Pancreas (tissue), 10 donors: ENCODE results near the gene SYNDIG1. TPM values are rescaled to one million over a fixed set of nuclear protein-coding genes. Genes with fewer than 3 reads are reported as not detected.

Source experiments
- ATAC-seq, 4 donors: fragments of 200-7000 bp; cut with Tn5 transposase; one replicate each; pipeline versions ENCODE4 v1.8.0 to v1.9.1; 2020; ENCODE audit warnings: mild to moderate bottlenecking in 4 of 4, moderate library complexity in 4 of 4
- DNase-seq, 6 donors: peaks; one replicate each; pipeline ENCODE4 v3.0.0-alpha.2; 2020
- FAIRE-seq: peaks from 2 replicates; lab custom pipeline; 2012; peaks lifted over from hg19 to GRCh38; lab: Jason Lieb, UNC
- H3K27ac ChIP-seq, 4 donors: fragments of 200-600 bp; sonication (generic); 1 replicate in 3 of 4; 2 replicates in 1 of 4; pipeline versions ENCODE4 v1.5.0 to v1.8.0; 2020
- H3K27me3 ChIP-seq, 4 donors: fragments of 200-600 bp; one replicate each; pipeline ENCODE4 v1.8.0; 2021
- H3K36me3 ChIP-seq, 3 donors: fragments of 200-600 bp; sonication (generic) in 1 of 3; one replicate each; pipeline versions ENCODE4 v1.5.0 to v1.8.0; 2020 to 2021
- H3K4me1 ChIP-seq, 3 donors: fragments of 200-600 bp; one replicate each; pipeline ENCODE4 v1.8.0; 2021
- H3K4me3 ChIP-seq, 4 donors: fragments of 200-600 bp; sonication (generic) in 2 of 4; one replicate each; pipeline versions ENCODE4 v1.5.0 to v1.8.0; 2020 to 2021
- H3K9me3 ChIP-seq, 4 donors: fragments of 200-600 bp; one replicate each; pipeline ENCODE4 v1.8.0; 2021
- WGBS, 2 donors: extraction: QIAGEN DNeasy Blood & Tissue Kit; methylation state at CpG; one replicate each; pipeline ENCODE4 v1.1.7; 2013; 5-methylcytosine and 5-hydroxymethylcytosine counted together
- intact Hi-C, 3 donors: fragments of 100-400 bp; cut with DNase I; formaldehyde crosslinking; loops; one replicate each; pipeline versions ENCODE4 v1.11.1 to v1.14.2; 2022
- polyA plus RNA-seq, 2 donors: library from polyadenylated mRNA; stranded (reverse); fragments of 200-250 nt; gene quantifications; one replicate each; pipeline ENCODE4 v1.2.3, GENCODE V29; 2013
- total RNA-seq, 6 donors: library from RNA; stranded (reverse); fragmentation: NEBNext Ultra II Directional in 4 of 6; extraction: Animal tissue kit (Norgen Biotek cat#: 25700) in 4 of 6; gene quantifications; one replicate each; pipeline versions ENCODE4 v1.2.1 to v1.2.4, GENCODE V29; 2021 to 2023
- TF ChIP-seq, protein P1 (sequence below), 4 donors: fragments of 200-600 bp; sonication (generic) in 3 of 4; IDR thresholded peaks; one replicate each; pipeline versions ENCODE4 v1.5.0 to v1.8.0; 2021; ENCODE audit warnings: antibody characterized with exemption in 4 of 4
- donor health status: healthy with polysubstance abuse.
- donor health status: DM: no; HTN: no; CAD: no; lungs with moderate emphysema.
- donor health status: DM: no; HTN: no; CAD: no.
- donor health status: control.
- donor health status: control.
- donor health status: Bipolar disorder and iron deficiency.
- donor health status: DM: yes; HTN: yes; CAD: no.
- donor health status: DM: no; HTN: no; CAD: no.
- donor health status: DM: no; HTN: no; CAD: no.
- donor health status: DM: yes; HTN: yes; CAD: no.

SYNDIG1 gene
- total and polyA plus RNA-seq, 8 donors = 0.04 to 0.46 (median 0.23) TPM; not detected in 1

DNA sequence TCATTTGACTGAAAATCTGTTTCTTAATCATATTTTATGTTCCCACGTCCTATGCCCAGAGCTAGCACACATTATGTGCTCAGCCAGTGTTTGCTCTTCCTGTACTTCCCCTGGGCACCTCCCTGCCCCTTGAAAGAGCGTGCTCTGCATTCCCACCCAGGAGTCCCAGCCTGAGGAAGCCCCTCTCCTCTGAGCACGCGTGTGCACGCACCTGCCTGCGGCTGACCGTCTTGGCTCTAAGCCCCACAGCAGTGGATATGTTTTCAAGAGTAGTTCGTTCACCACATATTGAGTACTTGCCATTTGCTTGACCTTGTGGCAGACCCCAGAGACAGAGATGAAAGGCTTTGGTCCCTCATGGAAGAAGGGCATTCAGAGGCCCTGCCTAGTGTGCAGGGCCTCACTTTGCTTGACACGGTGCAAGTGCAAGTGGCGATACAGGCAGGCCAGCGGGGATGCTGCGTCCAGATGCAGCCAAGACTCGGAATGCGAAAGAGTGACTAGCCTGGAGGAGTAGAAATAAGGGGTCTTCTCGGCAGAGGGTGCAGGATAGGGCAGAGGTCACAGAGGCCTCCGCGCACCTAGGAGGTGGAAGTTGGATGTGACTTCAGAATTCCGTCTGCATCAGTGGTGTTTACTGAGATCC, 14.1 kb downstream of the SYNDIG1 start:
- no peaks in the 10 kb centered on the region for H3K9me3 ChIP-seq
- H3K4me1 ChIP-seq = no peaks in the 10 kb centered on the region
- H3K4me3 ChIP-seq = no peak overlapping the region
- FAIRE-seq = no peak
- H3K36me3 ChIP-seq = no peaks in the 10 kb centered on the region
- no peak for ATAC-seq
- intact Hi-C loops = no loop called here
- WGBS, 2 donors = 71 to 80% methylated on average over 18 of the region's 18 CpGs
- TF ChIP-seq, protein P1, sequence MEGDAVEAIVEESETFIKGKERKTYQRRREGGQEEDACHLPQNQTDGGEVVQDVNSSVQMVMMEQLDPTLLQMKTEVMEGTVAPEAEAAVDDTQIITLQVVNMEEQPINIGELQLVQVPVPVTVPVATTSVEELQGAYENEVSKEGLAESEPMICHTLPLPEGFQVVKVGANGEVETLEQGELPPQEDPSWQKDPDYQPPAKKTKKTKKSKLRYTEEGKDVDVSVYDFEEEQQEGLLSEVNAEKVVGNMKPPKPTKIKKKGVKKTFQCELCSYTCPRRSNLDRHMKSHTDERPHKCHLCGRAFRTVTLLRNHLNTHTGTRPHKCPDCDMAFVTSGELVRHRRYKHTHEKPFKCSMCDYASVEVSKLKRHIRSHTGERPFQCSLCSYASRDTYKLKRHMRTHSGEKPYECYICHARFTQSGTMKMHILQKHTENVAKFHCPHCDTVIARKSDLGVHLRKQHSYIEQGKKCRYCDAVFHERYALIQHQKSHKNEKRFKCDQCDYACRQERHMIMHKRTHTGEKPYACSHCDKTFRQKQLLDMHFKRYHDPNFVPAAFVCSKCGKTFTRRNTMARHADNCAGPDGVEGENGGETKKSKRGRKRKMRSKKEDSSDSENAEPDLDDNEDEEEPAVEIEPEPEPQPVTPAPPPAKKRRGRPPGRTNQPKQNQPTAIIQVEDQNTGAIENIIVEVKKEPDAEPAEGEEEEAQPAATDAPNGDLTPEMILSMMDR (IDR thresholded peaks at IDR 0.05) = no peak
- no peaks in the 10 kb centered on the region for H3K27me3 ChIP-seq
- DNase-seq = no peak
- H3K27ac ChIP-seq = no peak overlapping the region

DNA sequence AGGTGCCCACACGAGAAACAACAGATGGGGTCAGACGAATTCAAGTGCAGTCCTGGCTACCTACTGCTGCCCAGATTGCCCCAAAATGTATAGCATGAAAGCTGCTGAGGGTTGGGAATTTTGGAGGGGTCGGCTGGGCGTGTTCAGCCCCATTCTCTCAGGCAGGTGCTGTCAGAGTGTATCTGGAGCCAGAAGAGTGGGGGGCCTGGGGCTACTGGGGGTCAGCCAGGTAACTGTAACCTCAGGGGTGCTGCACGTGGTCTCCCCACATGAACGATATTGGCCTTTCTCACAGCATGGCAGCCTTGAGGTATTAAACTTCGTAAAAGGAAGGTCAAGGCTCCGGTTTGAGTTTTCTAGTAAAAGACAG, 14.6 kb downstream of the SYNDIG1 start:
- no peaks in the 10 kb centered on the region for H3K36me3 ChIP-seq
- H3K27ac ChIP-seq = no peak overlapping the region
- FAIRE-seq (no peak), ATAC-seq (no peak), DNase-seq (no peak)
- H3K4me3 ChIP-seq = no peak overlapping the region
- intact Hi-C loops = no loop called here
- WGBS, 2 donors = 50 to 53% methylated on average over 8 of the region's 8 CpGs
- TF ChIP-seq, protein P1 (IDR thresholded peaks at IDR 0.05) = no peak
- H3K27me3 ChIP-seq = no peaks in the 10 kb centered on the region
- no peaks in the 10 kb centered on the region for H3K4me1 ChIP-seq
- no peaks in the 10 kb centered on the region for H3K9me3 ChIP-seq

DNA sequence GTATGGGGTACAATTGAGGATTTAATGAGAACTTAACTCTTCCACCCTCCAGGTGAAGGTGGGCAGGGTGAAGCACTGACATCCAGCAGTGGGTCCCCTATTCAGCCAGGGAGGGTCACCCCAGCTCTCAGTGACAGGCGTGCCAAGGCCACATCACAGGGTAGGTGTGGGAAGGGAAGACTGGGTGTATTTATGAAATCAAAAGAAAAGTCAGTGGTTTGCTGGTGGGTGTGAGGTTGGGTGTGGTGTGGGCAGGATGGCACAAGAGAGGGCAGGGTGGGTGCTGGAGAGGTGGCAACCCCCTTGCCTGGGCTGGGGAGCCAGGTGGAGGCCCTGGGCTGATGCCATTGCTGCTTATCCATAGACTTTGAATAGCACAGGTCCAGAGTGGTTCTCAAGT, 16.6 kb downstream of the SYNDIG1 start:
- Histone ChIP-seq H3K4me1 (no peaks in the 10 kb centered on the region), H3K27ac (no peak overlapping the region), H3K36me3 (no peaks in the 10 kb centered on the region), H3K27me3 (no peaks in the 10 kb centered on the region), H3K9me3 (no peaks in the 10 kb centered on the region), H3K4me3 (no peak overlapping the region)
- FAIRE-seq (no peak), DNase-seq (no peak), ATAC-seq (no peak)
- TF ChIP-seq, protein P1 (IDR thresholded peaks at IDR 0.05) = no peak
- WGBS, 2 donors = 58 to 82% methylated on average over 1 of the region's 1 CpG
- intact Hi-C loops = no loop called here

DNA sequence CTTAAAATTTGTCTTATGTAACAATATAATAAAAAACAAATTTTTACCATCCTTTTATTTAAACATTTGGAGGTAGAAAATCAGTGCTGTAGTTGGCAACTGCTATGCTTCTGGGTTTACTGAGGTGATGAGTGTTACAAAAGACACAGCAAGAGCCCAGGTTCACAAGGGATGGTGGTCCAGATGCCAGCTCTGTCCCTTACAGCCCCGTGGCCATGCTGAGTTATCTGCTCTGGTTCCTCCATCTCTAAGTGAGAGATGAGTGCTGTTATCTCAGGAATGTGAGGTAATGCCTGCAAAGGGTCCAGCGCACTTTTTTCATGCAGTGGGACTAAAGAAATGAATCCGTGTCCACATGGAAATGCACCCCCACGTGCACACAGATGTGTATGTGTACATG, 17.8 kb downstream of the SYNDIG1 start:
- no peaks in the 10 kb centered on the region for H3K27me3 ChIP-seq
- intact Hi-C loops = no loop called here
- no peaks in the 10 kb centered on the region for H3K4me1 ChIP-seq
- FAIRE-seq = no peak
- no peak overlapping the region for H3K4me3 ChIP-seq
- no peak for ATAC-seq
- DNase-seq = no peak
- WGBS, 2 donors = 42 to 66% methylated on average over 4 of the region's 4 CpGs
- H3K9me3 ChIP-seq = no peaks in the 10 kb centered on the region
- H3K27ac ChIP-seq = no peak overlapping the region
- TF ChIP-seq, protein P1 (IDR thresholded peaks at IDR 0.05) = no peak
- no peaks in the 10 kb centered on the region for H3K36me3 ChIP-seq

DNA sequence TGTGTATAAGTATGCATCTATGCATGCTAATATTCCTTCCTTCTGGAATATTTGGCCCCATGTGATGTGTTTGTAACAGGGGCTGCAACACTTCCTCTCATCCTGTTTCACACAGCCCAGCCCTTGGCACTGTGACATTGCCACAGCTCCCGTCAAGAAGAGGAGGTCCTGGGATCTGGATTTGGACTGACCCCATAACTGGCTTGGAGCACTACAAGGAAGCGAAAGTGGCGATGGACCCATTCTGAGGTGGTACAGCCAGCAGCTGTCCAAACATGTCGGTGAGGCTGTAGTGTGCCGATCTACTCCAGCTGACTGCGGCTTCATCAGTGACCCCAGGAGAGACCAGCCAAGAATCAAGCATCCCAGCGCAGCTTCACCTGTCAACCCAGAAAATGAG, 18.2 kb downstream of the SYNDIG1 start:
- ATAC-seq = no peak
- TF ChIP-seq, protein P1 (IDR thresholded peaks at IDR 0.05) = no peak
- H3K27me3 ChIP-seq = no peaks in the 10 kb centered on the region
- no peaks in the 10 kb centered on the region for H3K9me3 ChIP-seq
- no peak overlapping the region for H3K4me3 ChIP-seq
- H3K36me3 ChIP-seq = no peaks in the 10 kb centered on the region
- WGBS, 2 donors = 73 to 85% methylated on average over 7 of the region's 7 CpGs
- H3K27ac ChIP-seq = no peak overlapping the region
- no peaks in the 10 kb centered on the region for H3K4me1 ChIP-seq
- intact Hi-C loops = no loop called here
- no peak for DNase-seq
- FAIRE-seq = no peak
